B cell (primary cell): ENCODE data around the gene IGSF22. TPM values are rescaled to one million over a fixed set of nuclear protein-coding genes. Genes with fewer than 3 reads are reported as not detected.

Source experiments
- ATAC-seq: fragments of 200-7000 bp; cut with Tn5 transposase; one replicate; pipeline ENCODE4 v1.10.0; 2021; ENCODE audit warnings: low read depth, mild to moderate bottlenecking, moderate number of reproducible peaks, moderate library complexity
- CTCF ChIA-PET: fragments of 350-600 bp; sonication (Branson Sonifier 250); formaldehyde crosslinking; loops from one replicate; lab custom pipeline; 2021; ENCODE audit warnings: antibody characterized with exemption, inconsistent platforms; lab: Charles Lee
- POLR2A ChIA-PET: fragments of 350-600 bp; sonication (Branson Sonifier 250); formaldehyde crosslinking; loops from one replicate; lab custom pipeline; 2021; ENCODE audit warnings: antibody characterized with exemption; lab: Charles Lee
- DNase-seq: peaks from one replicate; pipeline ENCODE4 v3.0.0; 2013
- H2AFZ ChIP-seq: 2 replicates; pipeline ENCODE4 v1.6.1; 2012; ENCODE audit warnings: mild to moderate bottlenecking, low read depth, low read length; ENCODE audit not compliant: insufficient read depth, poor library complexity, severe bottlenecking
- H3K27ac ChIP-seq, 2 donors: 1 replicate in 1 of 2; 2 replicates in 1 of 2; pipeline ENCODE4 v1.5.1; 2012 to 2013; ENCODE audit warnings: low read length in 2 of 2, mild to moderate bottlenecking in 2 of 2, moderate library complexity in 1 of 2
- H3K27me3 ChIP-seq, 4 experiments: fragments of 200-600 bp in 1 of 4; sonication (generic) in 1 of 4; replicated peaks in 1 of 4; 1 replicate in 2 of 4; 2 replicates in 2 of 4; pipeline versions ENCODE4 v1.6.1 to v1.7.0; 2013 to 2016; ENCODE audit warnings: low read length in 3 of 4, mild to moderate bottlenecking in 2 of 4, mixed read lengths in 1 of 4, moderate library complexity in 1 of 4; ENCODE audit not compliant: insufficient read depth in 4 of 4, control insufficient read depth in 3 of 4; ENCODE audit errors: control extremely low read depth in 1 of 4
- H3K36me3 ChIP-seq, 2 experiments: replicated peaks in 1 of 2; 1 replicate in 1 of 2; 2 replicates in 1 of 2; pipeline versions ENCODE4 v1.6.1 to v1.7.1; 2013; ENCODE audit warnings: low read length in 1 of 2; ENCODE audit not compliant: insufficient read depth in 2 of 2, control insufficient read depth in 1 of 2; ENCODE audit errors: control extremely low read depth in 1 of 2, extremely low read depth in 1 of 2
- H3K4me1 ChIP-seq, 2 donors: fragments of 200-600 bp in 1 of 2; sonication (generic) in 1 of 2; 1 replicate in 1 of 2; 2 replicates in 1 of 2; pipeline versions ENCODE4 v1.5.1 to v1.6.1; 2013 to 2017; ENCODE audit warnings: low read length in 2 of 2; ENCODE audit not compliant: control insufficient read depth in 2 of 2, insufficient read depth in 2 of 2
- H3K4me2 ChIP-seq: replicated peaks from 2 replicates; pipeline ENCODE3; 2012; ENCODE audit warnings: mild to moderate bottlenecking, low read depth, low read length; ENCODE audit not compliant: poor library complexity, severe bottlenecking
- H3K4me3 ChIP-seq, 5 experiments: fragments of 200-600 bp in 1 of 5; sonication (generic) in 1 of 5; 1 replicate in 3 of 5; 2 replicates in 2 of 5; pipeline versions ENCODE4 v1.5.1 to v1.7.0; 2011 to 2016; ENCODE audit warnings: low read length in 4 of 5, mild to moderate bottlenecking in 4 of 5, low read depth in 2 of 5, control low read depth in 1 of 5, moderate library complexity in 1 of 5; ENCODE audit not compliant: insufficient read depth in 1 of 5; ENCODE audit errors: control extremely low read depth in 1 of 5, extremely low read depth in 1 of 5
- H3K79me2 ChIP-seq: fragments of 200-600 bp; sonication (generic); one replicate; pipeline ENCODE4 v1.6.0; 2016; ENCODE audit warnings: low read length; ENCODE audit not compliant: control insufficient read depth, insufficient read depth
- H3K9ac ChIP-seq: fragments of 200-600 bp; sonication (generic); 2 replicates; pipeline ENCODE4 v1.6.1; 2017; ENCODE audit warnings: mild to moderate bottlenecking, low read length, moderate library complexity
- H3K9me3 ChIP-seq, 3 donors: one replicate each; pipeline versions ENCODE4 v1.6.1 to v1.7.1; 2013; ENCODE audit warnings: low read length in 2 of 3; ENCODE audit not compliant: control insufficient read depth in 2 of 3, insufficient read depth in 1 of 3; ENCODE audit errors: control extremely low read depth in 1 of 3
- H4K20me1 ChIP-seq: 2 replicates; pipeline ENCODE4 v1.6.0; 2012; ENCODE audit warnings: mild to moderate bottlenecking, low read length; ENCODE audit not compliant: insufficient read depth, control insufficient read depth, poor library complexity, severe bottlenecking
- H3K27ac Mint-ChIP-seq: one replicate; pipeline ENCODE4 v1.8.0; 2021; ENCODE audit warnings: mixed read lengths
- H3K27me3 Mint-ChIP-seq: one replicate; pipeline ENCODE4 v1.8.0; 2021; ENCODE audit warnings: mixed read lengths
- H3K4me1 Mint-ChIP-seq: one replicate; pipeline ENCODE4 v1.8.0; 2021; ENCODE audit warnings: mixed read lengths
- H3K4me3 Mint-ChIP-seq: one replicate; pipeline ENCODE4 v1.8.0; 2021; ENCODE audit warnings: mixed read lengths
- H3K9me3 Mint-ChIP-seq: one replicate; pipeline ENCODE4 v1.8.0; 2022; ENCODE audit warnings: mixed read lengths; ENCODE audit not compliant: insufficient read depth
- CTCF ChIP-seq: fragments of 200-600 bp; IDR thresholded peaks from one replicate; pipeline ENCODE4 v1.8.0; 2022; ENCODE audit warnings: antibody characterized with exemption, mild to moderate bottlenecking
- EZH2 ChIP-seq: IDR thresholded peaks from 2 replicates; pipeline ENCODE4 v1.6.1; 2012; ENCODE audit warnings: borderline replicate concordance, low read depth, mild to moderate bottlenecking, moderate library complexity, low read length; ENCODE audit not compliant: insufficient read depth, poor library complexity, severe bottlenecking
- WGBS: methylation state at CpG from one replicate; pipeline ENCODE4 v1.1.5; 2013; ENCODE audit warnings: missing lambda C conversion rate; ENCODE audit not compliant: insufficient coverage; 5-methylcytosine and 5-hydroxymethylcytosine counted together
- intact Hi-C: fragments of 100-400 bp; cut with micrococcal nuclease; formaldehyde crosslinking; loops from one replicate; pipeline ENCODE4 v1.10.0; 2022
- polyA plus RNA-seq: library from polyadenylated mRNA; depleted of rRNA; stranded (reverse); fragments of >200 nt; gene quantifications from 2 replicates; pipeline ENCODE4 v1.2.3, GENCODE V29; 2012
- total RNA-seq, 2 donors: library from RNA; stranded (reverse); fragments of 120-200 nt in 1 of 2; gene quantifications; 1 replicate in 1 of 2; 2 replicates in 1 of 2; pipeline versions ENCODE4 v1.2.3 to v1.2.4, GENCODE V29; 2013 to 2022

Gene IGSF22
- total and polyA plus RNA-seq, 2 donors (not counting 1 experiment from before 2014, with no cell fraction given): 0.91 to 2.6 TPM

DNA sequence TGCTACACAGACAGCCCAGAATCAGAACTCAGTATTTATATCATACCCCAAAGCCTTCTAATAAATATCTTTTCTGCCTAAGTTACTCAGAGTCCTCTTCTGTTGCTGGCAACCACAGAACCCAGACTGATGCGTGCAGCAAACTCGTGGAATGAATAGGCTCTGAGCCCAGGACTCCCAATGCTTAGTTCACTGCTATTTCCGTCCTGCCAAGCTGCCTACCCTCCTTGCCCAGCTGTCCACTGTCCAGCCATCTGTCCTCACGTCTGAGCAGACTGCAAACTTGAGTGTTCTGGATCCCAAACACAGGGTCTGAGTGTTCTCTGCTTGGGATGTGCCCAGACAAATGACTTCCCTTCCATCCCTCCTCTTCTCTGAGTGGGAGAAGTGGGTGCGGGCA lies 46.2 kb upstream of the IGSF22 start:
- Histone ChIP-seq H3K9me3 (no peaks in the 10 kb centered on the region), H4K20me1 (no peaks in the 10 kb centered on the region), H3K9ac (no peak overlapping the region), H3K27ac (no peak overlapping the region), H3K4me1 (no peaks in the 10 kb centered on the region), H3K36me3 (no peaks in the 10 kb centered on the region), H3K4me3 (no peak overlapping the region), H2AFZ (no peak overlapping the region), H3K27me3 (peaks cover 0 to 5% (median 0%) of the 10 kb centered on the region in 4 experiments), H3K4me2 (no peak overlapping the region), H3K79me2 (no peaks in the 10 kb centered on the region)
- WGBS: 59% methylated on average over 3 of the region's 5 CpGs
- TF ChIP-seq EZH2 (no peak), CTCF (no peak)
- H3K4me1 Mint-ChIP-seq: peaks cover 2% of the 10 kb centered on the region
- ChIA-PET POLR2A (no interaction called here), CTCF (no interaction called here)
- H3K27ac Mint-ChIP-seq: no peak overlapping the region
- H3K4me3 Mint-ChIP-seq: no peak overlapping the region
- intact Hi-C loops: no loop called here
- DNase-seq (no peak), ATAC-seq (no peak)
- peaks cover 27% of the 10 kb centered on the region for H3K27me3 Mint-ChIP-seq
- H3K9me3 Mint-ChIP-seq: no peaks in the 10 kb centered on the region

- WGBS: 85% methylated on average over 8 of the region's 13 CpGs
- Histone ChIP-seq H3K4me3 (no peak overlapping the region), H3K9me3 (no peaks in the 10 kb centered on the region), H3K9ac (no peak overlapping the region), H3K27me3 (peaks cover 0 to 5% (median 0%) of the 10 kb centered on the region in 4 experiments), H3K4me1 (no peaks in the 10 kb centered on the region), H2AFZ (no peak overlapping the region), H3K79me2 (no peaks in the 10 kb centered on the region), H3K4me2 (no peak overlapping the region), H3K27ac (no peak overlapping the region), H4K20me1 (no peaks in the 10 kb centered on the region), H3K36me3 (no peaks in the 10 kb centered on the region)
- H3K4me1 Mint-ChIP-seq: peaks cover 2% of the 10 kb centered on the region
- ChIA-PET POLR2A (no interaction called here), CTCF (interaction anchor here (1.2 kb wide), 1 partner anchor 656 kb away, joined by 3 read pairs; no protein-coding TSS in a partner anchor)
- TF ChIP-seq EZH2: no peak
- no peak for TF ChIP-seq CTCF
- peaks cover 27% of the 10 kb centered on the region for H3K27me3 Mint-ChIP-seq
- H3K27ac Mint-ChIP-seq: no peak overlapping the region
- DNase-seq (no peak), ATAC-seq (no peak)
- no peaks in the 10 kb centered on the region for H3K9me3 Mint-ChIP-seq
- no peak overlapping the region for H3K4me3 Mint-ChIP-seq
- intact Hi-C loops: no loop called here
Observed at GRCh38 chr11:18771266-18772035, 45.5 kb upstream of the IGSF22 start.
